ENCODE data around the gene HOXC6.

The HOXC6 gene

GRCh38 chr12:54051026-54051842, 23.0 kb downstream of the HOXC6 start:
- Histone ChIP-seq H3K4me1 (ENCODE audit: control insufficient read depth in 1 of 2, insufficient read depth in 2 of 2, low read length in 2 of 2) (peaks cover 0 to 22% of the 10 kb centered on the region in 2 donors), H3K9me3 (ENCODE audit: control insufficient read depth in 1 of 2, low read length in 2 of 2) (no peaks in the 10 kb centered on the region), H3K27ac (ENCODE audit: low read length) (no peak overlapping the region), H3K36me3 (ENCODE audit: control insufficient read depth in 1 of 2, insufficient read depth in 2 of 2, low read length in 2 of 2) (no peaks in the 10 kb centered on the region), H3K4me3 (ENCODE audit: low read depth in 1 of 2, low read length in 2 of 2) (no peak overlapping the region), H3K27me3 (ENCODE audit: low read depth, low read length) (peaks cover 20% of the 10 kb centered on the region)

- no peak overlapping the region for H3K27ac ChIP-seq (ENCODE audit: low read length)
- no peaks in the 10 kb centered on the region for H3K9me3 ChIP-seq (ENCODE audit: control insufficient read depth in 1 of 2, low read length in 2 of 2)
- H3K4me3 ChIP-seq (ENCODE audit: low read depth in 1 of 2, low read length in 2 of 2): peak overlapping the region in 1 of 2 donors; percentile 83
- H3K36me3 ChIP-seq (ENCODE audit: control insufficient read depth in 1 of 2, insufficient read depth in 2 of 2, low read length in 2 of 2): no peaks in the 10 kb centered on the region
- peaks cover 16% of the 10 kb centered on the region for H3K27me3 ChIP-seq (ENCODE audit: low read depth, low read length)
- peaks cover 0 to 22% of the 10 kb centered on the region in 2 donors for H3K4me1 ChIP-seq (ENCODE audit: control insufficient read depth in 1 of 2, insufficient read depth in 2 of 2, low read length in 2 of 2)
Observed at GRCh38 chr12:54051874-54052437, 23.7 kb downstream of the HOXC6 start.

GRCh38 chr12:54052438-54053002, 24.3 kb downstream of the HOXC6 start:
- Histone ChIP-seq H3K27me3 (ENCODE audit: low read depth, low read length) (peaks cover 12% of the 10 kb centered on the region), H3K36me3 (ENCODE audit: control insufficient read depth in 1 of 2, insufficient read depth in 2 of 2, low read length in 2 of 2) (no peaks in the 10 kb centered on the region), H3K9me3 (ENCODE audit: control insufficient read depth in 1 of 2, low read length in 2 of 2) (no peaks in the 10 kb centered on the region), H3K4me1 (ENCODE audit: control insufficient read depth in 1 of 2, insufficient read depth in 2 of 2, low read length in 2 of 2) (peaks cover 0 to 22% of the 10 kb centered on the region in 2 donors), H3K4me3 (ENCODE audit: low read depth in 1 of 2, low read length in 2 of 2) (peak overlapping the region; percentile 83 to 86), H3K27ac (ENCODE audit: low read length) (peak overlapping the region; percentile 77)

DNA sequence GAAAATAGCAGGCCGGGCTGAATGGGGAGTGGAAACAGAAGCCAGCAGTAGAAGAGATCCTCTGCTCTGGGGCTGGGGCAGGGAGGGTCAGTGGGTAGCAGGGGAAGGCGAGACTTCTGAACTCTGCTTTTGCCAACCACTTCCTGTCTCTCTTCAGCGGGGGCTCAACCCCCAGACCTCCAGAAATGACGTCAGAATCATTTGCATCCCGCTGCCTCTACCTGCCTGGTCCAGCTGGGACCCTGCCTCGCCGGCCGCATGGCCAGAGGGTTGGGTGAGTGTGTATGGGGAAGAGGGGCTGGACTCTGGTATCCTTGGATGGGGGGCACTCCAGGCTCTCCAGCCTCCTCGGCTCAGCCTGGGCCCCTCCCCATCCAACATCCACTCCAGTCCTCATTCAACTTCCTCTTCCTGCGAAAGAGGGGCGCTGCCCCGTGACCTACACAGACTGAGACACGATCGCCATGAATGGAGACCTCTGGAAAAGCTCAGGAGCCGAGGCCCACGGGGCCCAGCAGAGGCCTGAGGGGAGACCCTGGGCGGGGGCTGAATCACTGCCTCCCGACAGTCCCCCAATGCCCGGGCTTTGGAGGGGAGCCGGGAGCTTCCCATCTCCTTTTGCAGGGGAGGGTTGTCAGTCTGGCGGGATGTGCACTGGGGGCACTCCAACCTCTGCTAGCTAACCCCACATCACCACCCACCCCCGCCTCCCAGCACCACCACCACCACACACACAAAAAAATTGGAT, 24.9 kb downstream of the HOXC6 start:
- Histone ChIP-seq H3K27me3 (ENCODE audit: low read depth, low read length) (peaks cover 12% of the 10 kb centered on the region), H3K27ac (ENCODE audit: low read length) (peak overlapping the region; percentile 77), H3K4me3 (ENCODE audit: low read depth in 1 of 2, low read length in 2 of 2) (peak overlapping the region; percentile 83 to 86), H3K36me3 (ENCODE audit: control insufficient read depth in 1 of 2, insufficient read depth in 2 of 2, low read length in 2 of 2) (no peaks in the 10 kb centered on the region), H3K4me1 (ENCODE audit: control insufficient read depth in 1 of 2, insufficient read depth in 2 of 2, low read length in 2 of 2) (peaks cover 0 to 22% of the 10 kb centered on the region in 2 donors), H3K9me3 (ENCODE audit: control insufficient read depth in 1 of 2, low read length in 2 of 2) (no peaks in the 10 kb centered on the region)

DNA sequence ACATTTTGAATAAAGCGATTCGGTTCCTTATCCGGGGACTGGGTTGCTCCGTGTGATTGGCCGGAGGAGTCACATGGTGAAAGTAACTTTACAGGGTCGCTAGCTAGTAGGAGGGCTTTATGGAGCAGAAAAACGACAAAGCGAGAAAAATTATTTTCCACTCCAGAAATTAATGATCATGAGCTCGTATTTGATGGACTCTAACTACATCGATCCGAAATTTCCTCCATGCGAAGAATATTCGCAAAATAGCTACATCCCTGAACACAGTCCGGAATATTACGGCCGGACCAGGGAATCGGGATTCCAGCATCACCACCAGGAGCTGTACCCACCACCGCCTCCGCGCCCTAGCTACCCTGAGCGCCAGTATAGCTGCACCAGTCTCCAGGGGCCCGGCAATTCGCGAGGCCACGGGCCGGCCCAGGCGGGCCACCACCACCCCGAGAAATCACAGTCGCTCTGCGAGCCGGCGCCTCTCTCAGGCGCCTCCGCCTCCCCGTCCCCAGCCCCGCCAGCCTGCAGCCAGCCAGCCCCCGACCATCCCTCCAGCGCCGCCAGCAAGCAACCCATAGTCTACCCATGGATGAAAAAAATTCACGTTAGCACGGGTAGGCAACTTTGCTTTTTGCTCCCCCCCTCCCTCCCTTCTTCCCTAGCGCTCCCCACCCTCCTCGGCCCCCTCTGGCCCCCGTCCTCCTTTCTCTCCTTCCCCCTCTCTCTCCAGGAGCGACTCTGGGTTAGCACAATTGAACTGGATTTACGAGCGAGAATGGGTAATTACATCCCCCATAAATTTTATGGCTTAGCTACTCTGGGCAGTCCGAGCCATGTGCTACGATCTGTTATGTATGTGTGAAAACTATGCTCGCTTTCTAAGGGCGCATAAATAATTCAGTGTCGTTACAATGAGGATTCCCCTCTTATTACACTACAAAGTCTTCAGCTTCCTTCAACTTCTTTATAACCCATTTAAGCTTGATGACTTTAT, 25.8 kb downstream of the HOXC6 start, which contains the start of gene HOXC4:
Gene HOXC4 (plus strand): TSS at position 85 of the 991 bp plus-strand sequence. CDS start 88 bp downstream, at position 173.
- H3K9me3 ChIP-seq (ENCODE audit: control insufficient read depth in 1 of 2, low read length in 2 of 2): no peaks in the 10 kb centered on the region
- H3K36me3 ChIP-seq (ENCODE audit: control insufficient read depth in 1 of 2, insufficient read depth in 2 of 2, low read length in 2 of 2): no peaks in the 10 kb centered on the region
- H3K4me3 ChIP-seq (ENCODE audit: low read depth in 1 of 2, low read length in 2 of 2): peak within 1 kb of the TSS; percentile 83 to 86
- peak within 1 kb of the TSS; percentile 77 for H3K27ac ChIP-seq (ENCODE audit: low read length)
- peaks cover 0 to 24% of the 10 kb centered on the region in 2 donors for H3K4me1 ChIP-seq (ENCODE audit: control insufficient read depth in 1 of 2, insufficient read depth in 2 of 2, low read length in 2 of 2)
- H3K27me3 ChIP-seq (ENCODE audit: low read depth, low read length): peaks cover 12% of the 10 kb centered on the region

- H3K9me3 ChIP-seq (ENCODE audit: control insufficient read depth in 1 of 2, low read length in 2 of 2): no peaks in the 10 kb centered on the region
- no peaks in the 10 kb centered on the region for H3K36me3 ChIP-seq (ENCODE audit: control insufficient read depth in 1 of 2, insufficient read depth in 2 of 2, low read length in 2 of 2)
- H3K27ac ChIP-seq (ENCODE audit: low read length): peak overlapping the region; percentile 19
- peaks cover 12% of the 10 kb centered on the region for H3K27me3 ChIP-seq (ENCODE audit: low read depth, low read length)
- H3K4me3 ChIP-seq (ENCODE audit: low read depth in 1 of 2, low read length in 2 of 2): peak overlapping the region; percentile 83 to 86
- peaks cover 0 to 29% of the 10 kb centered on the region in 2 donors for H3K4me1 ChIP-seq (ENCODE audit: control insufficient read depth in 1 of 2, insufficient read depth in 2 of 2, low read length in 2 of 2)
Observed at GRCh38 chr12:54054742-54055194, 26.5 kb downstream of the HOXC6 start.

- H3K27me3 ChIP-seq (ENCODE audit: low read depth, low read length): peaks cover 12% of the 10 kb centered on the region
- H3K27ac ChIP-seq (ENCODE audit: low read length): no peak overlapping the region
- H3K36me3 ChIP-seq (ENCODE audit: control insufficient read depth in 1 of 2, insufficient read depth in 2 of 2, low read length in 2 of 2): no peaks in the 10 kb centered on the region
- peaks cover 0 to 29% of the 10 kb centered on the region in 2 donors for H3K4me1 ChIP-seq (ENCODE audit: control insufficient read depth in 1 of 2, insufficient read depth in 2 of 2, low read length in 2 of 2)
- peak overlapping the region; percentile 26 to 30 for H3K4me3 ChIP-seq (ENCODE audit: low read depth in 1 of 2, low read length in 2 of 2)
- H3K9me3 ChIP-seq (ENCODE audit: control insufficient read depth in 1 of 2, low read length in 2 of 2): no peaks in the 10 kb centered on the region
Observed at GRCh38 chr12:54055552-54055951, 27.3 kb downstream of the HOXC6 start.

- peaks cover 0 to 29% of the 10 kb centered on the region in 2 donors for H3K4me1 ChIP-seq (ENCODE audit: control insufficient read depth in 1 of 2, insufficient read depth in 2 of 2, low read length in 2 of 2)
- no peaks in the 10 kb centered on the region for H3K9me3 ChIP-seq (ENCODE audit: control insufficient read depth in 1 of 2, low read length in 2 of 2)
- peaks cover 12% of the 10 kb centered on the region for H3K27me3 ChIP-seq (ENCODE audit: low read depth, low read length)
- no peak overlapping the region for H3K27ac ChIP-seq (ENCODE audit: low read length)
- H3K36me3 ChIP-seq (ENCODE audit: control insufficient read depth in 1 of 2, insufficient read depth in 2 of 2, low read length in 2 of 2): no peaks in the 10 kb centered on the region
- H3K4me3 ChIP-seq (ENCODE audit: low read depth in 1 of 2, low read length in 2 of 2): peak overlapping the region; percentile 26 to 30
Observed at GRCh38 chr12:54056110-54056509, 27.9 kb downstream of the HOXC6 start.

DNA sequence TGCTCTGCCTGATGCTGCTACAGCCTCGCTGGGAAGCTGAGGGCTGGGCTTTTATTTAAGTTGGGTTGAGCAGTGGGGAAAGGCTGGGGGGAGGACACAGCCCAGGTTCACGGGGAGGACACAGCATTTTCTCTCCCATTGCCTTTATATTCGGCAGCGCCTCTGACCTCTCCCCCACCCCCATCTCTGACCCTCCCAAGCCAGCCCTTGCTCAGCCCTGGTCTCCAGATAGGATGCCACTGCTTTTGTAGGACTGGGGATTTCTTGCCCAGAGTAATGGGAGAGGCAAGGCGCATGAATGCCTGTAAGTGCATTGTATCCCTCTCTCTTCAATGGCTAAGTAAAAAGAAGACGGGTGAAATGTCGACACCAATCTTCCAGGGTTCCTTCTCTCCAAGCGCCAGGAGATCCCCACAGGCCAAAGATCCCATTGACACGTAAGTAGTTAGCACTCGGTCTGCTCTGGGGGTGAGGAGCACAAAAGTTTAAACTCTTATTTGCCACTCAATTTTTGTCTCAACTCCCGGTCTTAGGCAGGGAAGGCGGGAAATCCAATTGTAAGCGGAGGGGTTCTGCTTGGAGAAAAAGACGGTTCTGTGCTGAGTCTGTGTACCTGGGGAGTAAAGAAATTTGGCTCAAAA, 30.0 kb downstream of the HOXC6 start:
- H3K4me1 ChIP-seq (ENCODE audit: control insufficient read depth in 1 of 2, insufficient read depth in 2 of 2, low read length in 2 of 2): peaks cover 0 to 17% of the 10 kb centered on the region in 2 donors
- no peaks in the 10 kb centered on the region for H3K36me3 ChIP-seq (ENCODE audit: control insufficient read depth in 1 of 2, insufficient read depth in 2 of 2, low read length in 2 of 2)
- H3K9me3 ChIP-seq (ENCODE audit: control insufficient read depth in 1 of 2, low read length in 2 of 2): no peaks in the 10 kb centered on the region
- H3K27ac ChIP-seq (ENCODE audit: low read length): no peak overlapping the region
- peaks cover 12% of the 10 kb centered on the region for H3K27me3 ChIP-seq (ENCODE audit: low read depth, low read length)
- no peak overlapping the region for H3K4me3 ChIP-seq (ENCODE audit: low read depth in 1 of 2, low read length in 2 of 2)

DNA sequence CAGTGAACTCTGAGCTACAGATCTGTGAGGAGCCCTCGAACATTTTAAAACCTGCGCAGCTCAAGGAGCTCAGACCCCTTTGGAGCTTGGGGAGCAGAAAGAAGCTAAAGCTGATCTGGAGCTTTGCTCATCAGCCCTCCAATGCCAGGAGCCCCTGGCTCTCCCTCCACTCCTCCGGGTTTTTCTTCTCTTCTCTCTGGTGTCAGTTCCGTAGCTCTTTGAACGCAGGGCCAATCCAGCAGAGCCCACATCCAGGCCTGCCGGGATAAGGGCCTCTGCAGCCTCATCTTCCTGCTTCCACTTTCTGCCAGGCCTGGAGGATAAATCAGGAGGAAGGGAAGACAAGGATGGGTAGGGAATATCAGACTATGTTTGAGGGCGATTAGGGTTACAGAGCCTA, 31.4 kb downstream of the HOXC6 start:
- no peaks in the 10 kb centered on the region for H3K9me3 ChIP-seq (ENCODE audit: control insufficient read depth in 1 of 2, low read length in 2 of 2)
- H3K27me3 ChIP-seq (ENCODE audit: low read depth, low read length): peaks cover 14% of the 10 kb centered on the region
- H3K36me3 ChIP-seq (ENCODE audit: control insufficient read depth in 1 of 2, insufficient read depth in 2 of 2, low read length in 2 of 2): no peaks in the 10 kb centered on the region
- peaks cover 0 to 17% of the 10 kb centered on the region in 2 donors for H3K4me1 ChIP-seq (ENCODE audit: control insufficient read depth in 1 of 2, insufficient read depth in 2 of 2, low read length in 2 of 2)
- no peak overlapping the region for H3K4me3 ChIP-seq (ENCODE audit: low read depth in 1 of 2, low read length in 2 of 2)
- peak overlapping the region; percentile 27 for H3K27ac ChIP-seq (ENCODE audit: low read length)
